Measurements from ENCODE around the gene SPOUT1. TPM values are rescaled to one million over a fixed set of nuclear protein-coding genes. Genes with fewer than 3 reads are reported as not detected.
"Not testable (repeated sequence)": the region's sequence is repeated elsewhere in the genome, so short reads cannot be mapped to it uniquely, and the experiment has no call there.

SPOUT1 gene
- total RNA-seq, 1 donor from 2014 or later = 62.1 TPM

DNA sequence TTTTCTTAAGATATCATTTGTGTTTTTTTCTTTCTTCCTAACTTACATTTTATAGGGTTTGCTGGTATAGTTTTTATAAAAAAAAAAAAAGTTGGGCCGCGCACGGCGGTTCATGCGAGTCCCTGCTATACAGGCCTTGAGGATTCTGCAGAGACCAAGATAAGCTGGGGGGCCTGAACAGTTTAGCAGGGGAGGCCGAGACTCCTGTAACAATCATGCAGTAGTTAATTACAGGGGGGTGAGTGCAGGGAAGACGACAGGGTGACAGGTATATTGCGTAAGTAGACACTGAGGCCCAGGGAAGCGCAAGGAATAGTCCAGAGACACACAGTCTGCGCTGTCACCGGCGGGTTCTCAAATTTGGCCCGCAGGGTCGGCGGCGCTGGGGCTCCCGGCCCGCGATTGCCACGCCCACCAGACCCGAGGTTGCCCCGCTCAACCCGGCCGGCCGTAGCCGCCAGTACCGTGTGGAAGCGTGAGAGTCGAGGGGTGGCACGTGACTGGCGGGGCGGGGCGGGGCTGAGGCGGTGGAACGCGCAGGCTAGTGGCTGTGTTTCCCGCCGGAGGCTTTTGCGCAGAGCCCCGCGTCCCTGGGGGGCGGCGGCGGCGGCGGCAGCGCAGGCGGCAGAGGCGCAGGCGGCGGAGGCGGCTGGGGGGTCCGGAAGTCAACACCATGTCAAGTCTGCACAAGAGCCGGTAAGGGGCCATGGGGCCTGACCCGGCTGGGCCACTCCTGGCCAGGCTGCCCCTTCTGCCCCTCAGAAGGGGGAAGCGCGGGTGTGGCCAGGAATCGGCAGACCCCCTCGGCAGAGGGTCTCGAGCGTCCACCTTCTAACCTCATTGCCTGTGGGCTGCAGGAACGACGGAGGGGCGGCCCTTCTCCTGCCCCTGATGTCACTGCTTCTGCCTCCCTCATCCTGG is 42.7 kb downstream of the SPOUT1 start, which contains the start of gene TBC1D13:
TBC1D13 (plus strand) TSS at position 573 of the 921 bp plus-strand sequence; CDS start at position 674, 101 bp downstream.
- H3K4me1 Mint-ChIP-seq (ENCODE audit: unreplicated experiment) = peaks cover 16% of the 10 kb centered on the region
- peak within 1 kb of the TSS; percentile 96 for H3K4me3 Mint-ChIP-seq (ENCODE audit: unreplicated experiment)
- no peaks in the 10 kb centered on the region for H3K9me3 Mint-ChIP-seq (ENCODE audit: unreplicated experiment)
- peaks cover 9% of the 10 kb centered on the region for H3K27me3 Mint-ChIP-seq (ENCODE audit: unreplicated experiment)
- peak; percentile 87 for DNase-seq (ENCODE audit: low spot score)
- H3K36me3 Mint-ChIP-seq (ENCODE audit: low read depth, unreplicated experiment) = peaks cover 2% of the 10 kb centered on the region
- no peak for TF ChIP-seq CTCF (IDR thresholded peaks at IDR 0.05; ENCODE audit: unreplicated experiment)
- peak within 1 kb of the TSS; percentile 98 for H3K27ac Mint-ChIP-seq (ENCODE audit: unreplicated experiment)

DNA sequence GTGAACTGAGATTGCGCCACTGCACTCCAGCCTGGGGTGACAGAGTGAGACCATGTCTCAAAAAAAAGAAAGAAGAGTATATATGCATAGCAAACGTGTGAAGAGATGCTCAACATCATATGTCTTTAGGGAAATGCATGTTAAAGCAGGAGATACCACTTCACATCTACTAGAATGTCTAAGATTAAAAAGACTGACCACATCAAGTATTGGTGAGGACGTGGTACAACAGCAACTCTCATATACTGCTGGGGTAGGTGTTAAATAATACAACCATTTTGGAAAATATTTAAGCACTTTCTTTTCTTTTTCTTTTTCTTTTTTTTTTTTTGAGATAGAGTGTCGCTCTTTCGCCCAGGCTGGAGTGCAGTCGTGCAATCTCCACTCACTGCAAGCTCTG is 44.2 kb downstream of the SPOUT1 start:
- DNase-seq (ENCODE audit: low spot score) = no peak
- Mint-ChIP-seq H3K27me3 (ENCODE audit: unreplicated experiment) (peaks cover 9% of the 10 kb centered on the region), H3K36me3 (ENCODE audit: low read depth, unreplicated experiment) (no peaks in the 10 kb centered on the region), H3K4me1 (ENCODE audit: unreplicated experiment) (peaks cover 16% of the 10 kb centered on the region), H3K9me3 (ENCODE audit: unreplicated experiment) (no peaks in the 10 kb centered on the region), H3K4me3 (ENCODE audit: unreplicated experiment) (no peak overlapping the region), H3K27ac (ENCODE audit: unreplicated experiment) (no peak overlapping the region)
- TF ChIP-seq CTCF (IDR thresholded peaks at IDR 0.05; ENCODE audit: unreplicated experiment) = no peak

DNA sequence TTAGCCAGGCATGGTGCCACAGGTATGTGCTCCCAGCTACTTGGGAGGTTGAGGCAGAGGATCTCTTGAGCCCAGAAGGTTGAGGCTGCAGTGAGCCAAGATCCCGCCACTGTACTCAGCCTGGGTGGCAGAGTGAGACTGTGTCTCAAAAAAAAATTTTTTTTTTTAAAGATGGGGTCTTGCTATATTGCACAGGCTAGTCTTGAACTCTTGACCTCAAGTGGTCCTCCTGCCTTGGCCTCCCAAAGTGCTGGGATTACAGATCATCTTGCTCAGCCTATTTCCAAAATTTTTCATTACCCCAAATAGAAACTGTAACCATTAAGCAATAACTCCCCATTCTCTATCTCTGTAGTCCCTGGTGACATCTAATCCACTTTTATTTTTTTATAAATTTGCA is 46.9 kb downstream of the SPOUT1 start:
- TF ChIP-seq CTCF (IDR thresholded peaks at IDR 0.05; ENCODE audit: unreplicated experiment) = no peak
- Mint-ChIP-seq H3K27ac (ENCODE audit: unreplicated experiment) (no peak overlapping the region), H3K36me3 (ENCODE audit: low read depth, unreplicated experiment) (no peaks in the 10 kb centered on the region), H3K9me3 (ENCODE audit: unreplicated experiment) (no peaks in the 10 kb centered on the region), H3K4me3 (ENCODE audit: unreplicated experiment) (no peak overlapping the region), H3K27me3 (ENCODE audit: unreplicated experiment) (peaks cover 6% of the 10 kb centered on the region), H3K4me1 (ENCODE audit: unreplicated experiment) (peaks cover 4% of the 10 kb centered on the region)
- no peak for DNase-seq (ENCODE audit: low spot score)

- no peak overlapping the region for H3K27ac Mint-ChIP-seq (ENCODE audit: unreplicated experiment)
- no peak overlapping the region for H3K4me3 Mint-ChIP-seq (ENCODE audit: unreplicated experiment)
- no peaks in the 10 kb centered on the region for H3K36me3 Mint-ChIP-seq (ENCODE audit: low read depth, unreplicated experiment)
- H3K4me1 Mint-ChIP-seq (ENCODE audit: unreplicated experiment) = no peaks in the 10 kb centered on the region
- TF ChIP-seq CTCF (IDR thresholded peaks at IDR 0.05; ENCODE audit: unreplicated experiment) = no peak
- DNase-seq (ENCODE audit: low spot score) = no peak
- peaks cover 3% of the 10 kb centered on the region for H3K27me3 Mint-ChIP-seq (ENCODE audit: unreplicated experiment)
- H3K9me3 Mint-ChIP-seq (ENCODE audit: unreplicated experiment) = no peaks in the 10 kb centered on the region
These were observed 48.2 kb downstream of the SPOUT1 start for GRCh38 chr9:128781187-128782070.

DNA sequence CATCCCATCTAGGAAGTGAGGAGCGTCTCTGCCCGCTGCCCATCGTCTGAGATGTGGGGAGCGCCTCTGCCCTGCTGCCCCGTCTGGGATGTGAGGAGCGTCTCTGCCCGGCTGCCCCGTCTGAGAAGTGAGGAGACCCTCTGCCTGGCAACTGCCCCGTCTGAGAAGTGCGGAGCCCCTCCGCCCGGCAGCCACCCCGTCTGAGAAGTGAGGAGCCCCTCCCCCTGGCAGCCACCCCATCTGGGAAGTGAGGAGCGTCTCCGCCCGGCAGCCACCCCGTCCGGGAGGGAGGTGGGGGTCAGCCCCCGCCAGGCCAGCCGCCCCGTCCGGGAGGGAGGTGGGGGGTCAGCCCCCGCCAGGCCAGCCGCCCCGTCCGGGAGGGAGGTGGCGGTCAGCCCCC is 49.5 kb downstream of the SPOUT1 start:
- not testable (repeated sequence) for H3K4me3 Mint-ChIP-seq (ENCODE audit: unreplicated experiment); H3K27me3 Mint-ChIP-seq (ENCODE audit: unreplicated experiment)

More for the DNA sequence above, 49.5 kb downstream of the SPOUT1 start:
- not testable (repeated sequence) for H3K36me3 Mint-ChIP-seq (ENCODE audit: low read depth, unreplicated experiment); H3K4me1 Mint-ChIP-seq (ENCODE audit: unreplicated experiment); H3K9me3 Mint-ChIP-seq (ENCODE audit: unreplicated experiment); H3K27ac Mint-ChIP-seq (ENCODE audit: unreplicated experiment); DNase-seq (ENCODE audit: low spot score)

All from endothelial cell (in vitro differentiated cells).